Nephron (organoid): Measurements from ENCODE around the gene CELF4.

Experiments used
- H3K27ac Mint-ChIP-seq, 3 experiments: 2 replicates each; pipeline ENCODE4 v1.8.0; 2020; ENCODE audit warnings: mixed read lengths in 3 of 3, mild to moderate bottlenecking in 2 of 3, moderate library complexity in 1 of 3
- H3K27me3 Mint-ChIP-seq: 2 replicates; pipeline ENCODE4 v1.8.0; 2021; ENCODE audit warnings: low read depth, mild to moderate bottlenecking, moderate library complexity, mixed read lengths
- H3K36me3 Mint-ChIP-seq: 2 replicates; pipeline ENCODE4 v1.8.0; 2020; ENCODE audit warnings: low read depth, mixed read lengths
- H3K4me1 Mint-ChIP-seq: 2 replicates; pipeline ENCODE4 v1.8.0; 2020; ENCODE audit warnings: mixed read lengths
- H3K4me3 Mint-ChIP-seq, 3 experiments: 2 replicates each; pipeline ENCODE4 v1.8.0; 2020; ENCODE audit warnings: mild to moderate bottlenecking in 3 of 3, mixed read lengths in 3 of 3, moderate library complexity in 2 of 3
- H3K9me3 Mint-ChIP-seq: 2 replicates; pipeline ENCODE4 v1.8.0; 2020; ENCODE audit warnings: mixed read lengths
- CTCF ChIP-seq, 3 experiments: fragments of 200-600 bp; sonication (generic); IDR thresholded peaks; one replicate each; pipeline ENCODE4 v1.5.0; 2021; ENCODE audit warnings: antibody characterized with exemption in 3 of 3; ENCODE audit not compliant: unreplicated experiment in 3 of 3

CELF4 gene

GRCh38 chr18:37396971-37397720 is 168.5 kb downstream of the CELF4 start:
- H3K4me1 Mint-ChIP-seq = peaks cover 32% of the 10 kb centered on the region
- no peaks in the 10 kb centered on the region for H3K36me3 Mint-ChIP-seq
- H3K27me3 Mint-ChIP-seq = peaks cover 9% of the 10 kb centered on the region
- H3K27ac Mint-ChIP-seq = peak overlapping the region; percentile 63 to 88 (median 78)
- no peak for TF ChIP-seq CTCF (IDR thresholded peaks at IDR 0.05; ENCODE audit: unreplicated experiment in 3 of 3)
- no peaks in the 10 kb centered on the region for H3K9me3 Mint-ChIP-seq
- peak overlapping the region in 1 of 3 experiments; percentile 11 for H3K4me3 Mint-ChIP-seq

- peaks cover 31% of the 10 kb centered on the region for H3K4me1 Mint-ChIP-seq
- H3K4me3 Mint-ChIP-seq = peak overlapping the region; percentile 42 to 75 (median 44)
- TF ChIP-seq CTCF (IDR thresholded peaks at IDR 0.05; ENCODE audit: unreplicated experiment in 3 of 3) = no peak
- H3K27ac Mint-ChIP-seq = peak overlapping the region; percentile 11 to 78 (median 63)
- H3K9me3 Mint-ChIP-seq = no peaks in the 10 kb centered on the region
- no peaks in the 10 kb centered on the region for H3K36me3 Mint-ChIP-seq
- H3K27me3 Mint-ChIP-seq = peaks cover 14% of the 10 kb centered on the region
Observed at GRCh38 chr18:37395631-37396030, 170.0 kb downstream of the CELF4 start.

DNA sequence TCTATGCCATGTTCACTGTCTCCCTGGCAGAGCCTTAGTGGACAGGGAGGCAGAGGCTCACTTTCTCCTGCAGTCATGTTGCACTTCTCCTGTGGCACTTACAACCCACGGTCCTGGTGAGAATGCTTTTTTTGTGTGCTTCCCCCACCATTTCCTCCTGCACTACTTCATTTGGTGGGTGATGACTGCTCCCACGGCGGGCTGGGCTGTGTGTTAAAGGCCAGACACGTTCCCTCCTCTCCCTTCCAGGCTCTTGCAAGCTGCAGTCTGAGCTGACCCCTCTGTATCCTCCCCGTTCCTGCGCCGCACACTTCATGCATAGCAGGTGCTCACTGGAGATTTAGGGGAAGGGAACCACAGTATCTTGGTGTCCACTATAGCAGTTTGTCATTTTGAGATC is 170.5 kb downstream of the CELF4 start:
- Mint-ChIP-seq H3K4me1 (peaks cover 31% of the 10 kb centered on the region), H3K36me3 (no peaks in the 10 kb centered on the region), H3K27ac (peak overlapping the region; percentile 63 to 68 (median 66)), H3K4me3 (peak overlapping the region; percentile 72 to 75 (median 75)), H3K27me3 (peaks cover 14% of the 10 kb centered on the region), H3K9me3 (no peaks in the 10 kb centered on the region)
- no peak for TF ChIP-seq CTCF (IDR thresholded peaks at IDR 0.05; ENCODE audit: unreplicated experiment in 3 of 3)

- Mint-ChIP-seq H3K36me3 (no peaks in the 10 kb centered on the region), H3K27me3 (peaks cover 14% of the 10 kb centered on the region), H3K27ac (peak overlapping the region in 2 of 3 experiments; percentile 63 to 66), H3K4me1 (peaks cover 31% of the 10 kb centered on the region), H3K9me3 (peaks cover 2% of the 10 kb centered on the region), H3K4me3 (peak overlapping the region; percentile 63 to 75 (median 72))
- no peak for TF ChIP-seq CTCF (IDR thresholded peaks at IDR 0.05; ENCODE audit: unreplicated experiment in 3 of 3)
Observed at GRCh38 chr18:37394610-37394965, 171.0 kb downstream of the CELF4 start.

- Mint-ChIP-seq H3K27ac (peak overlapping the region in 2 of 3 experiments; percentile 20 to 63), H3K4me3 (peak overlapping the region; percentile 63 to 72 (median 64)), H3K36me3 (no peaks in the 10 kb centered on the region), H3K9me3 (peaks cover 5% of the 10 kb centered on the region), H3K4me1 (peaks cover 27% of the 10 kb centered on the region), H3K27me3 (peaks cover 14% of the 10 kb centered on the region)
- peak in 1 of 3 experiments; percentile 21 for TF ChIP-seq CTCF (IDR thresholded peaks at IDR 0.05; ENCODE audit: unreplicated experiment in 3 of 3)
Observed at GRCh38 chr18:37393945-37394609, 171.5 kb downstream of the CELF4 start.
